HG03354 (cell line): ENCODE results near the gene LRRC66.

Experiments used
- ATAC-seq: cut with Tn5 transposase; IDR thresholded peaks from one replicate; pipeline ENCODE4 v1.9.1; 2021; ENCODE audit warnings: mild to moderate bottlenecking; ENCODE audit not compliant: unreplicated experiment, poor library complexity, severe bottlenecking

The LRRC66 gene

GRCh38 chr4:52016981-52017380 is 3.2 kb downstream of the LRRC66 start:
- ATAC-seq = no peak

GRCh38 chr4:52015366-52015765 is 4.8 kb downstream of the LRRC66 start:
- no peak for ATAC-seq

GRCh38 chr4:52014903-52015302 is 5.3 kb downstream of the LRRC66 start:
- ATAC-seq = no peak

DNA sequence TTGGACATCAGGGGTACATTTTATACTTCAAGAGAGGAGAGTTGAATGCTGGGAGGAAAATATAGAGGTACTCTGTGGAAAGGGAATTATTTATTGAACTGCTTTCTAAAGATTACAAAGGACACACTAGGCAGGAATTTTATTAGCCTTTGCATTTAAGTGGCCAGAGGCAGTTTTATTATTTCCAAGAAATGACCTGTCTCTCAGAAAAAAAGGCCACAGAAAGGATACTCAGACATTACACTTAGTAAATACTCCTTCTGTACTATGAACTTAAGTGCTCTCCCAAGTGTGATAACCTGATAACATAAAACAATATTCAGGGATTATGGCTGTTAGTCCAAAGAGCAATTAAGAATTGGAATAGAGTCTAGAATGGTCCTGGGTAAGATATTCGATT is 7.5 kb downstream of the LRRC66 start:
- ATAC-seq = no peak

GRCh38 chr4:52010986-52011385 is 9.2 kb downstream of the LRRC66 start:
- no peak for ATAC-seq

GRCh38 chr4:52006887-52007286 is 13.3 kb downstream of the LRRC66 start:
- ATAC-seq = no peak

DNA sequence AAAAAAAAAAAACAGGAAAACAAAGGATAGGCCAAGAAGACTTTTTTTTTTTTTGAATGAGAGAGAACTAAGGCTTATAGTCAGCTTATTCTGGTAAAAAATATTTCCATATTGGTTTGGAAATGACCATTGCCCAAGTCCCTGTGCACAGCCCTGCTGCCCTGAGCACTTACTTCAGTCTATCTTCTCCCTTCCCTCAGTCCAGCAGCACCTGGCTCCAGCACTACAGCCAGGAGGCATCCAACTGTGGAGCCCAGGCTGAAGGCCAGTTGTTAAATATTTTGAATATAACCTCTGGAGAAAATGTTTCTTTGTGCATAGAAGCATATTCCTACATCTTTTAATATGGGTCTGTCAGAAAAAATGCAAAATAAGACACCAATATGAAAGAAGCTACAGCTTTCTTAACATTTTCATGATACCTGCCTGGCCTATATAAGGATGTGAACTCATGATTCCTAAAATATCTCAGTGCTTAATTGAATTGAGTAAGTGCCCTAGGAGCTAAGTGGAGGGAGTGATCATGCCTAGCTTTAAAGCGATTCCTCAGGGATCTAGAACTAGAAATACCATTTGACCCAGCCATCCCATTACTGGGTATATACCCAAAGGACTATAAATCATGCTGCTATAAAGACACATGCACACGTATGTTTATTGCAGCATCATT is 14.4 kb downstream of the LRRC66 start:
- no peak for ATAC-seq

GRCh38 chr4:52004414-52004813 is 15.7 kb downstream of the LRRC66 start:
- no peak for ATAC-seq

GRCh38 chr4:52001616-52002015 is 18.5 kb downstream of the LRRC66 start:
- ATAC-seq = no peak

DNA sequence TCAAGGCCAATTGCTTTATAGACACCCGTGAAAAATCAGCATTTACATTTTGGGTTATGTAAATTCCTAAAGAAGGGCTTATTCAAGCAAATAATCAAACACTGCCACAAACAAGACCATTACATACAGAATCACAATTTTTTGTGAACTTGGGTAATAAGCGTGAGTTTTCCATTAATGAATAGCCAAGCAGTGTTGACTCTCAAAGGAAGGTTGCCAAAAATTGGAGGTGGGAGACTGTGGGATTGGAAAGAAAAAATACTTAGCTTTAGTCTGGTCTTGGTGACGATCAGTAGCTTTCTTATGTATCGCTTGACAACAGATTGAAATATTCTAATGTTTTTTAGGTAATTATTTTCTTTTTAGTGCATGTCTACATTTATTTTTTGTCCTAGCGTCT is 20.9 kb downstream of the LRRC66 start:
- ATAC-seq = no peak

GRCh38 chr4:51998837-51999236 is 21.3 kb downstream of the LRRC66 start:
- no peak for ATAC-seq

DNA sequence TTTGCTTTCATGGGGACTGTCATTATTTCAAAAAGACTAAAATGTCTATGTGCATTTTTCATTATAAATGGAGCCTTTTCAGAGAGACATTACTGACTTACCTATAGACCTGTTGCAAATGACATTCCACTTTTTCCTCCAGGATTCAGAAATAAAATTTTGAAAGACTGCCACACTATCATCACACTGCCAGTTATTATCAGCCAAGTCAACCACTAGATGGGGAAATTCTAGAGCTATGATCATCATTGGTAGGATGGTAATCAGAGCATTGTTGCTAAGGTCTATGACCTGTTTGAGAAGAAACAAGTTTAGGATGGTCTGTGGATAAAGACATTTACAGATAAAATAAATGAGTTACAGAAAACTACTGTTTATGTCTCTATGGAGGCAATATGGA is 22.5 kb downstream of the LRRC66 start:
- ATAC-seq = no peak

GRCh38 chr4:51995647-51996220 is 24.4 kb downstream of the LRRC66 start:
- no peak for ATAC-seq

DNA sequence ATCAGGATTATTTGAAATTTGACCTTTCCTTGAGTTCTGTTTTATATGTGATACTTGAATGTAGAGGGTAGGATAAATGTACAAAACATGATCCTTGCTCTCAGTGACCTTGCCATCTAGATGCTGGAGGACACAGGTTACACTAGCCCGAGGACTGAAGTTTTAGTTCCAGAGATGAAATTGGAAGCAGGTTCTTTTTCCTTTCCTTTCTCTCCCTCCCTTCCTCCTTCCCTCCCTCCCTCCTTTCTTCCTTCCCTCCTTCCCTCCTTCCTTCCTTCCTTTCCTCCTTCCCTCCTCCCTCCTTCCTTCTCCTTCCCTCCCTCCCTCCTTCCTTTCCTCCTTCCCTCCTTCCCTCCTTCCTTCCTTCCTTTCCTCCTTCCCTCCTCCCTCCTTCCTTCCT is 54.3 kb downstream of the LRRC66 start:
- no peak for ATAC-seq

DNA sequence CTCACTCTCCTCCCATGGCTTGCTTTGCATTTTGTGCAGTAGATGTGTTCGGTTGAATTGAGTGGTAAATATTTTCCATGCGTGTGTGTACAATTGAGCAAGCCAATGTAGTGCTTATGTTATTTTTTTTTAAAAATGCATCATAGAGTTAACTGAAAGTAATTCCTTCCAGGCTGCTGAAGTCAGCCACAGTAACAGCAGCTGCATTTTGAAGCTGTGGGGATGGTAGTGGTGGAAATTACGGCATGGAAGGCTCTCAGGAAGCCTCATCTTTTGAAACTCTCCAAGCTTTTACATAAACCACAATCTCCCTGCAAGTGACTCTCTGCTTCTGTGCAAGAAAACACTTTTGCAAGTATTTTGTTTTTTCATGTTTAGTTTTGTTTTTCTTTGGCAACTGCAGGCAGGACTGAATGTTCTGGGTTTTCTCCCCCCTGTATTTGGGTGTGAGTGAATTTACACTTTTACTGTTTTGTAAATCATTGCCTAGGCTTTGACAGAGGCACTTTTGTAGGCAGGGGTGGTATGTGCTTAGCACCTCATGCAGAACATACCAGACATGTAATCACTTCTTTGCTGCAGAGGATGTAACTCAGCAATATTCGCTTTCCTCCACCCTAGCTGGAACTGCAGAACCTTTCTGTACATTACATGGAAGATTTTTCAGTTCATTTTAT is 56.2 kb downstream of the LRRC66 start:
- no peak for ATAC-seq

DNA sequence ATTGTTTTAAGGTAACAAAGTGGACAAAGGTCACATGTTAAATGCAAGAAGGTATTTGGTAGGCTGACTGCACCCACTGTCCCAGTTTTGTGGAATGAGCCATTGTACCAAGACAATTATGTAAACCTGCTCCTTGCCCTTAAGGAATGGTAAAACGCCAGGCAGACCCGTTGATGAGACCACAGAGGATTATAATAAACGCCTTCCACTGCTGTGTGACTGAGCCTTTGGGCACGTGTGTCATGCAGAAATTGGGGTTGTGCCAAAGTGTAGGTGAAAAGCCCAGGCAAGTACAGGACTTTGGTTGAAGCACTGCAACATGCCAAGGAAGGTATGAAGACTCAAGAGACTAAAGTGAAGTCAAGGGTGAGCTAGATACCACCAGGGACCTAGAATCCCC is 59.7 kb downstream of the LRRC66 start:
- no peak for ATAC-seq

GRCh38 chr4:51958199-51958968 is 61.8 kb downstream of the LRRC66 start:
- ATAC-seq = no peak
